Panc1 (cell line): ENCODE measurements around the gene ZFYVE21. TPM values are rescaled to one million over a fixed set of nuclear protein-coding genes. Genes with fewer than 3 reads are reported as not detected.

Source experiments
- ATAC-seq: fragments of 200-7000 bp; cut with Tn5 transposase; 2 replicates; pipeline ENCODE4 v1.9.1; 2020; ENCODE audit warnings: mild to moderate bottlenecking, moderate library complexity
- BruUV-seq: library from RNA; stranded (reverse); fragments of 400-500 nt; replicated peaks from 2 replicates; lab custom pipeline; 2021; lab: Mats Ljungman, UMichigan
- CTCF ChIA-PET: fragments of 300-600 bp; sonication (Branson Sonifier 250); formaldehyde crosslinking; loops from one replicate; lab custom pipeline; 2022; ENCODE audit warnings: antibody characterized with exemption; lab: Charles Lee
- POLR2A ChIA-PET: fragments of 300-600 bp; sonication (Branson Sonifier 250); formaldehyde crosslinking; loops from one replicate; lab custom pipeline; 2022; ENCODE audit warnings: antibody characterized with exemption; lab: Charles Lee
- DNase-seq: peaks from one replicate; pipeline ENCODE4 v3.0.0-alpha.2; 2010; ENCODE audit warnings: low read depth, low spot score
- H3K27ac ChIP-seq: 2 replicates; pipeline ENCODE4 v1.5.1; 2011; ENCODE audit warnings: mild to moderate bottlenecking, low read length, inconsistent platforms
- H3K27me3 ChIP-seq: fragments of 200-500 bp; sonication (Bioruptor generic); 2 replicates; pipeline ENCODE4 v1.6.0; 2014; ENCODE audit warnings: low read length, inconsistent platforms; ENCODE audit not compliant: control insufficient read depth, insufficient read depth
- H3K36me3 ChIP-seq: fragments of 200-500 bp; sonication (Bioruptor generic); 2 replicates; pipeline ENCODE4 v1.5.1; 2014; ENCODE audit warnings: inconsistent platforms, mild to moderate bottlenecking, low read length, moderate library complexity; ENCODE audit not compliant: control insufficient read depth, insufficient read depth
- H3K4me1 ChIP-seq: 2 replicates; pipeline ENCODE4 v1.5.1; 2011; ENCODE audit warnings: inconsistent platforms, mild to moderate bottlenecking, low read length, moderate library complexity; ENCODE audit not compliant: control insufficient read depth, insufficient read depth
- H3K4me3 ChIP-seq, 2 experiments: 2 replicates each; pipeline ENCODE4 v1.5.1; 2011 to 2012; ENCODE audit warnings: low read depth in 2 of 2, low read length in 2 of 2, mild to moderate bottlenecking in 2 of 2, inconsistent platforms in 1 of 2, moderate library complexity in 1 of 2
- H3K9me3 ChIP-seq: fragments of 200-500 bp; sonication (Bioruptor generic); 2 replicates; pipeline ENCODE4 v1.5.1; 2014; ENCODE audit warnings: low read depth, mild to moderate bottlenecking, inconsistent platforms, low read length, moderate library complexity; ENCODE audit not compliant: control insufficient read depth, insufficient read depth
- POLR2AphosphoS5 ChIP-seq: IDR thresholded peaks from 2 replicates; pipeline ENCODE4 v1.6.1; 2012; ENCODE audit warnings: mild to moderate bottlenecking, low read depth, low read length, moderate library complexity
- SIN3A ChIP-seq: IDR thresholded peaks from 2 replicates; pipeline ENCODE4 v1.6.1; 2012; ENCODE audit warnings: low read depth, mild to moderate bottlenecking, low read length, moderate library complexity, borderline replicate concordance; ENCODE audit not compliant: insufficient read depth
- TCF7L2 ChIP-seq: IDR thresholded peaks from 2 replicates; pipeline ENCODE4 v1.6.1; 2011; ENCODE audit warnings: mild to moderate bottlenecking, low read depth, low read length, inconsistent platforms
- in situ Hi-C: cut with HindIII; loops from 2 replicates; pipeline ENCODE4 v1.10.0; 2016; ENCODE audit warnings: low sequenced_read_pairs, low pct_unique_long_range_greater_than_20kb
- intact Hi-C: fragments of 100-400 bp; cut with micrococcal nuclease; formaldehyde crosslinking; loops from one replicate; pipeline ENCODE4 v1.10.0; 2022; ENCODE audit not compliant: unreplicated experiment
- total RNA-seq: library from RNA; stranded (reverse); gene quantifications from one replicate; pipeline ENCODE4 v1.2.1, GENCODE V29; 2021; ENCODE audit not compliant: unreplicated experiment
- TF ChIP-seq, protein P1 (sequence below): fragments of 450-650 bp; IDR thresholded peaks from 2 replicates; pipeline ENCODE4 v1.5.1; 2017; ENCODE audit warnings: mild to moderate bottlenecking
- TF ChIP-seq, protein P2 (sequence below), 2 experiments: IDR thresholded peaks; 2 replicates each; pipeline ENCODE4 v1.6.1; 2011 to 2012; ENCODE audit warnings: low read depth in 2 of 2, control low read depth in 1 of 2, low read length in 1 of 2, mild to moderate bottlenecking in 1 of 2, moderate library complexity in 1 of 2; ENCODE audit not compliant: insufficient read depth in 1 of 2

Gene ZFYVE21
- total RNA-seq, 1 experiment from 2014 or later = 41.8 TPM

DNA sequence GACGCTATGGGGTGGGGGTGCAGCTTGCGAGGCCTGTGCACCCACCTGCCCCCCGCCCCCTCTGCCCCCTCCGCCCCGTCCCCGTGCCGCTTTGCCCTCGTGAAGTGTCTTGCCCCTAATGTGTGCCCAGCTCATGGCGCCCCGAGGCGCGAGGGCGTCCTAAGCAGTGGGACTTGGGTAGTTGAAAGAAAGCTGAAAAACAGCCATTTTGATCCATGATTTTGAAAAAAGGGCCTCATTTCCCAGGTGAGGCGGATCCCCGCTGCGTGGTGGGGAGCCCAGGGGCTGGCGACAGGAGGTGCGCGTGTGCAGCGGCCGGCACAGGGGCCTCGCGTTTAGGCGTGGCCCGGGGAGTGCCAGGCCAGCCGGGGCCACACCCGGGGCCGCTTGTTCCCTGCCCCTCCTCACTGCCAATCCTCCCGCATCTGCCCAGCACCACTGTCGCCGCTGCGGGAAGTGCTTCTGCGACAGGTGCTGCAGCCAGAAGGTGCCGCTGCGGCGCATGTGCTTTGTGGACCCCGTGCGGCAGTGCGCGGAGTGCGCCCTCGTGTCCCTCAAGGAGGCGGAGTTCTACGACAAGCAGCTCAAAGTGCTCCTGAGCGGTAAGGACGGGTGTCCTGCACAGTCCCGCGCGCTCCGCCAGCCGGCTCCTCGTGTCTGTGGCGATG is 11.8 kb downstream of the ZFYVE21 start:
- no peak overlapping the region for H3K27ac ChIP-seq
- ChIA-PET POLR2A (no interaction called here), CTCF (no interaction called here)
- H3K9me3 ChIP-seq = no peaks in the 10 kb centered on the region
- ATAC-seq (no peak), DNase-seq (no peak)
- TF ChIP-seq, protein P1, sequence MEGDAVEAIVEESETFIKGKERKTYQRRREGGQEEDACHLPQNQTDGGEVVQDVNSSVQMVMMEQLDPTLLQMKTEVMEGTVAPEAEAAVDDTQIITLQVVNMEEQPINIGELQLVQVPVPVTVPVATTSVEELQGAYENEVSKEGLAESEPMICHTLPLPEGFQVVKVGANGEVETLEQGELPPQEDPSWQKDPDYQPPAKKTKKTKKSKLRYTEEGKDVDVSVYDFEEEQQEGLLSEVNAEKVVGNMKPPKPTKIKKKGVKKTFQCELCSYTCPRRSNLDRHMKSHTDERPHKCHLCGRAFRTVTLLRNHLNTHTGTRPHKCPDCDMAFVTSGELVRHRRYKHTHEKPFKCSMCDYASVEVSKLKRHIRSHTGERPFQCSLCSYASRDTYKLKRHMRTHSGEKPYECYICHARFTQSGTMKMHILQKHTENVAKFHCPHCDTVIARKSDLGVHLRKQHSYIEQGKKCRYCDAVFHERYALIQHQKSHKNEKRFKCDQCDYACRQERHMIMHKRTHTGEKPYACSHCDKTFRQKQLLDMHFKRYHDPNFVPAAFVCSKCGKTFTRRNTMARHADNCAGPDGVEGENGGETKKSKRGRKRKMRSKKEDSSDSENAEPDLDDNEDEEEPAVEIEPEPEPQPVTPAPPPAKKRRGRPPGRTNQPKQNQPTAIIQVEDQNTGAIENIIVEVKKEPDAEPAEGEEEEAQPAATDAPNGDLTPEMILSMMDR = no peak
- TF ChIP-seq SIN3A (no peak), TCF7L2 (no peak), POLR2AphosphoS5 (no peak)
- TF ChIP-seq, protein P2, sequence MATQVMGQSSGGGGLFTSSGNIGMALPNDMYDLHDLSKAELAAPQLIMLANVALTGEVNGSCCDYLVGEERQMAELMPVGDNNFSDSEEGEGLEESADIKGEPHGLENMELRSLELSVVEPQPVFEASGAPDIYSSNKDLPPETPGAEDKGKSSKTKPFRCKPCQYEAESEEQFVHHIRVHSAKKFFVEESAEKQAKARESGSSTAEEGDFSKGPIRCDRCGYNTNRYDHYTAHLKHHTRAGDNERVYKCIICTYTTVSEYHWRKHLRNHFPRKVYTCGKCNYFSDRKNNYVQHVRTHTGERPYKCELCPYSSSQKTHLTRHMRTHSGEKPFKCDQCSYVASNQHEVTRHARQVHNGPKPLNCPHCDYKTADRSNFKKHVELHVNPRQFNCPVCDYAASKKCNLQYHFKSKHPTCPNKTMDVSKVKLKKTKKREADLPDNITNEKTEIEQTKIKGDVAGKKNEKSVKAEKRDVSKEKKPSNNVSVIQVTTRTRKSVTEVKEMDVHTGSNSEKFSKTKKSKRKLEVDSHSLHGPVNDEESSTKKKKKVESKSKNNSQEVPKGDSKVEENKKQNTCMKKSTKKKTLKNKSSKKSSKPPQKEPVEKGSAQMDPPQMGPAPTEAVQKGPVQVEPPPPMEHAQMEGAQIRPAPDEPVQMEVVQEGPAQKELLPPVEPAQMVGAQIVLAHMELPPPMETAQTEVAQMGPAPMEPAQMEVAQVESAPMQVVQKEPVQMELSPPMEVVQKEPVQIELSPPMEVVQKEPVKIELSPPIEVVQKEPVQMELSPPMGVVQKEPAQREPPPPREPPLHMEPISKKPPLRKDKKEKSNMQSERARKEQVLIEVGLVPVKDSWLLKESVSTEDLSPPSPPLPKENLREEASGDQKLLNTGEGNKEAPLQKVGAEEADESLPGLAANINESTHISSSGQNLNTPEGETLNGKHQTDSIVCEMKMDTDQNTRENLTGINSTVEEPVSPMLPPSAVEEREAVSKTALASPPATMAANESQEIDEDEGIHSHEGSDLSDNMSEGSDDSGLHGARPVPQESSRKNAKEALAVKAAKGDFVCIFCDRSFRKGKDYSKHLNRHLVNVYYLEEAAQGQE (IDR thresholded peaks at IDR 0.05; ENCODE audit: insufficient read depth in 1 of 2, low read depth in 2 of 2, low read length in 1 of 2) = no peak
- intact Hi-C loops (no loop called here), in situ Hi-C loops (no loop called here)
- no peaks in the 10 kb centered on the region for H3K27me3 ChIP-seq
- no peak overlapping the region for H3K4me3 ChIP-seq
- no peaks in the 10 kb centered on the region for H3K36me3 ChIP-seq
- no peaks in the 10 kb centered on the region for H3K4me1 ChIP-seq
- no TSS peak for BruUV-seq

- Histone ChIP-seq H3K9me3 (no peaks in the 10 kb centered on the region), H3K27me3 (no peaks in the 10 kb centered on the region), H3K4me1 (no peaks in the 10 kb centered on the region), H3K36me3 (no peaks in the 10 kb centered on the region), H3K27ac (no peak overlapping the region), H3K4me3 (no peak overlapping the region)
- TF ChIP-seq POLR2AphosphoS5 = no peak
- TF ChIP-seq SIN3A = no peak
- TF ChIP-seq, protein P1 = no peak
- TF ChIP-seq, protein P2 (IDR thresholded peaks at IDR 0.05; ENCODE audit: insufficient read depth in 1 of 2, low read depth in 2 of 2, low read length in 1 of 2) = no peak
- no peak for TF ChIP-seq TCF7L2
- POLR2A ChIA-PET = no interaction called here
- intact Hi-C loops (no loop called here), in situ Hi-C loops (no loop called here)
- DNase-seq = no peak
- BruUV-seq = no TSS peak
- CTCF ChIA-PET = no interaction called here
- ATAC-seq = no peak
Observed at GRCh38 chr14:103728141-103728540, 12.5 kb downstream of the ZFYVE21 start.
